HepG2 (cell line): ENCODE data around the gene RNF150. TPM values are rescaled to one million over a fixed set of nuclear protein-coding genes. Genes with fewer than 3 reads are reported as not detected.

ENCODE experiments used
- ATAC-seq: fragments of 200-7000 bp; cut with Tn5 transposase; 3 replicates; pipeline ENCODE4 v1.9.1; 2020; ENCODE audit warnings: mild to moderate bottlenecking, moderate library complexity
- BruUV-seq: library from RNA; stranded (reverse); fragments of 400-500 nt; replicated peaks from 2 replicates; lab custom pipeline; 2021; lab: Mats Ljungman, UMichigan
- CTCF ChIA-PET: fragments of 300-600 bp; formaldehyde crosslinking; extraction: SDS; loops from one replicate; lab custom pipeline; 2021; ENCODE audit warnings: low total read pairs, inconsistent platforms, low intra/inter-chr PET ratio; lab: Yijun Ruan, JAX
- POLR2A ChIA-PET: fragments of 350-600 bp; sonication (Branson Sonifier 250); formaldehyde crosslinking; loops from one replicate; lab custom pipeline; 2020; ENCODE audit warnings: antibody characterized with exemption, inconsistent platforms; lab: Yijun Ruan, JAX
- DNase-seq: peaks from one replicate; pipeline ENCODE4 v3.0.0-alpha.2; 2015; ENCODE audit warnings: low spot score
- FAIRE-seq: peaks from 3 replicates; lab custom pipeline; 2011; peaks lifted over from hg19 to GRCh38; lab: Jason Lieb, UNC
- H2AFZ ChIP-seq: one replicate; pipeline ENCODE4 v1.6.1; 2011; ENCODE audit warnings: low read length, inconsistent platforms
- H3K27ac ChIP-seq: fragments of 300-600 bp; 3 replicates; pipeline ENCODE4 v1.8.0; 2011; ENCODE audit warnings: mixed run types, mild to moderate bottlenecking, mixed read lengths, low read length, inconsistent platforms; ENCODE audit not compliant: insufficient read depth; ENCODE audit errors: extremely low read length
- H3K27me3 ChIP-seq, 2 experiments: fragments of 200-600 bp in 1 of 2; 2 replicates in 1 of 2; 3 replicates in 1 of 2; pipeline versions ENCODE4 v1.6.0 to v1.8.0; 2011; ENCODE audit warnings: low read length in 2 of 2, mild to moderate bottlenecking in 2 of 2, moderate library complexity in 2 of 2, inconsistent platforms in 1 of 2; ENCODE audit not compliant: insufficient read depth in 2 of 2, control insufficient read depth in 1 of 2
- H3K36me3 ChIP-seq, 2 experiments: fragments of 200-600 bp in 1 of 2; replicated peaks in 1 of 2; 2 replicates in 1 of 2; 3 replicates in 1 of 2; pipeline versions ENCODE4 v1.5.1 to v1.8.0; 2011; ENCODE audit warnings: low read length in 2 of 2, inconsistent platforms in 1 of 2; ENCODE audit not compliant: insufficient read depth in 2 of 2, control insufficient read depth in 1 of 2
- H3K4me1 ChIP-seq: 2 replicates; pipeline ENCODE4 v1.5.1; 2012; ENCODE audit warnings: low read length, inconsistent platforms; ENCODE audit not compliant: insufficient read depth
- H3K4me2 ChIP-seq: 2 replicates; pipeline ENCODE4 v1.6.0; 2011; ENCODE audit warnings: low read depth, low read length, inconsistent platforms
- H3K4me3 ChIP-seq, 3 experiments: fragments of 200-600 bp in 1 of 3; sonication (generic), shearing (Covaris generic) in 1 of 3; replicated peaks in 1 of 3; 2 replicates each; pipeline ENCODE4 v1.5.1; 2011 to 2016; ENCODE audit warnings: low read length in 3 of 3, inconsistent platforms in 2 of 3, low read depth in 2 of 3, mild to moderate bottlenecking in 2 of 3, control low read depth in 1 of 3, mixed read lengths in 1 of 3; ENCODE audit not compliant: insufficient read depth in 1 of 3
- H3K79me2 ChIP-seq: one replicate; pipeline ENCODE4 v1.6.1; 2011; ENCODE audit warnings: low read length, inconsistent platforms; ENCODE audit not compliant: insufficient read depth
- H3K9ac ChIP-seq: 2 replicates; pipeline ENCODE4 v1.6.0; 2011; ENCODE audit warnings: mild to moderate bottlenecking, low read depth, low read length, inconsistent platforms; ENCODE audit not compliant: insufficient read depth
- H3K9me3 ChIP-seq: 2 replicates; pipeline ENCODE4 v1.5.1; 2012; ENCODE audit warnings: mild to moderate bottlenecking, low read length
- H4K20me1 ChIP-seq: 2 replicates; pipeline ENCODE4 v1.6.0; 2011; ENCODE audit warnings: inconsistent platforms, mild to moderate bottlenecking, low read length, moderate library complexity; ENCODE audit not compliant: insufficient read depth
- CENPBD1 ChIP-seq: sonication (generic); formaldehyde crosslinking; IDR thresholded peaks from 2 replicates; pipeline ENCODE4 v1.8.0; 2022; ENCODE audit warnings: missing genetic modification reagents, low read depth, mild to moderate bottlenecking, borderline replicate concordance
- DMAP1 ChIP-seq: IDR thresholded peaks from 2 replicates; pipeline ENCODE4 v1.6.1; 2016
- GABPA ChIP-seq, 2 experiments: IDR thresholded peaks; 2 replicates each; pipeline ENCODE4 v1.6.1; 2011 to 2016; ENCODE audit warnings: low read depth in 2 of 2, low read length in 1 of 2, missing biosample characterization in 1 of 2, missing genetic modification characterization in 1 of 2
- GFI1 ChIP-seq: sonication (generic); formaldehyde crosslinking; IDR thresholded peaks from 2 replicates; pipeline ENCODE4 v1.5.0; 2020; ENCODE audit warnings: missing genetic modification reagents, mild to moderate bottlenecking, borderline replicate concordance
- HOXA3 ChIP-seq: sonication (generic); formaldehyde crosslinking; IDR thresholded peaks from 2 replicates; pipeline ENCODE4 v1.5.0; 2020; ENCODE audit warnings: missing genetic modification reagents
- IRF2 ChIP-seq: IDR thresholded peaks from 2 replicates; pipeline ENCODE4 v1.6.1; 2018; ENCODE audit warnings: missing genetic modification reagents, missing compliant biosample characterization
- KDM6A ChIP-seq: IDR thresholded peaks from 2 replicates; pipeline ENCODE4 v1.6.1; 2016; ENCODE audit warnings: low read depth
- MAF1 ChIP-seq: sonication (generic); formaldehyde crosslinking; IDR thresholded peaks from 2 replicates; pipeline ENCODE4 v1.5.0; 2020; ENCODE audit warnings: missing genetic modification reagents, borderline replicate concordance
- MXD3 ChIP-seq: IDR thresholded peaks from 2 replicates; pipeline ENCODE4 v1.6.1; 2016; ENCODE audit warnings: mild to moderate bottlenecking, missing biosample characterization, missing genetic modification reagents
- PAXIP1 ChIP-seq: sonication (generic); formaldehyde crosslinking; conservative IDR thresholded peaks from 2 replicates; pipeline ENCODE4 v1.4.0; 2020; ENCODE audit warnings: mild to moderate bottlenecking, missing genetic modification reagents, moderate library complexity
- SIX1 ChIP-seq: sonication (generic); formaldehyde crosslinking; IDR thresholded peaks from 2 replicates; pipeline ENCODE4 v1.4.0; 2020; ENCODE audit warnings: missing genetic modification reagents, borderline replicate concordance
- SMAD1 ChIP-seq: sonication (generic); formaldehyde crosslinking; IDR thresholded peaks from 2 replicates; pipeline ENCODE4 v1.4.0; 2020; ENCODE audit warnings: missing genetic modification reagents, low read depth, mild to moderate bottlenecking, borderline replicate concordance
- ZBTB10 ChIP-seq: sonication (generic); formaldehyde crosslinking; IDR thresholded peaks from 2 replicates; pipeline ENCODE4 v1.4.0; 2020; ENCODE audit warnings: missing genetic modification reagents, borderline replicate concordance
- ZBTB21 ChIP-seq: sonication (generic); formaldehyde crosslinking; IDR thresholded peaks from 2 replicates; pipeline ENCODE4 v1.4.0; 2020; ENCODE audit warnings: missing genetic modification reagents
- ZKSCAN1 ChIP-seq: fragments of 150-350 bp; IDR thresholded peaks from 2 replicates; pipeline ENCODE4 v1.6.1; 2014; ENCODE audit warnings: low read length
- ZNF101 ChIP-seq: sonication (generic); formaldehyde crosslinking; IDR thresholded peaks from 2 replicates; pipeline ENCODE4 v1.4.0; 2020; ENCODE audit warnings: mild to moderate bottlenecking, low read depth, missing genetic modification reagents, borderline replicate concordance
- ZNF251 ChIP-seq: sonication (generic); formaldehyde crosslinking; IDR thresholded peaks from 2 replicates; pipeline ENCODE4 v1.9.0; 2021; ENCODE audit warnings: mild to moderate bottlenecking, missing genetic modification reagents
- ZNF484 ChIP-seq: sonication (generic); formaldehyde crosslinking; IDR thresholded peaks from 2 replicates; pipeline ENCODE4 v1.5.1; 2020; ENCODE audit warnings: mild to moderate bottlenecking, low read depth, missing genetic modification reagents, borderline replicate concordance
- ZNF75D ChIP-seq: sonication (generic); formaldehyde crosslinking; IDR thresholded peaks from 2 replicates; pipeline ENCODE4 v1.8.1; 2023; ENCODE audit warnings: missing genetic modification reagents, mild to moderate bottlenecking, borderline replicate concordance
- ZNF839 ChIP-seq: sonication (generic); formaldehyde crosslinking; IDR thresholded peaks from 2 replicates; pipeline ENCODE4 v1.4.0; 2020; ENCODE audit warnings: missing genetic modification reagents, mild to moderate bottlenecking, borderline replicate concordance
- WGBS: methylation state at CpG from one replicate; pipeline ENCODE4 v1.1.6; 2017; ENCODE audit warnings: low lambda C conversion rate; 5-methylcytosine and 5-hydroxymethylcytosine counted together
- in situ Hi-C: cut with HindIII; loops from 2 replicates; pipeline ENCODE4 v1.10.0; 2017; ENCODE audit warnings: low pct_unique_long_range_greater_than_20kb; ENCODE audit not compliant: extremely low pct_ligation_motif_present
- intact Hi-C: fragments of 100-400 bp; cut with micrococcal nuclease; formaldehyde crosslinking; loops from one replicate; pipeline ENCODE4 v1.10.0; 2022; ENCODE audit not compliant: unreplicated experiment
- polyA plus RNA-seq, 8 experiments: library from polyadenylated mRNA; depleted of rRNA in 3 of 8; stranded (reverse) in 7 of 8; unstranded in 1 of 8; fragments of >200 nt; fragmentation: Illumina TruSeq in 4 of 8; extraction: Trizol in 4 of 8; gene quantifications; 2 replicates each; pipeline versions ENCODE4 v1.2.1 to v1.2.3, GENCODE V29; 2011 to 2016; ENCODE audit warnings: low read depth in 4 of 8, missing spikeins in 1 of 8, mixed read lengths in 1 of 8; ENCODE audit not compliant: insufficient read depth in 1 of 8
- total RNA-seq, 5 experiments: library from RNA; depleted of rRNA; stranded (reverse); fragments of >200 nt; fragmentation: Illumina TruSeq; extraction: Trizol; gene quantifications; 2 replicates each; pipeline ENCODE4 v1.2.3, GENCODE V29; 2016; ENCODE audit warnings: low read depth in 1 of 5

The RNF150 gene
- total and polyA plus RNA-seq, 2 of the 13 experiments (the other 11 are each of a cell fraction or from before 2014, with no cell fraction given): 0.02 to 0.03 TPM

GRCh38 chr4:140968371-140968770 lies 164.9 kb downstream of the RNF150 start:
- H3K9ac ChIP-seq: no peak overlapping the region
- 30% methylated on average over 3 of the region's 3 CpGs for WGBS
- no peak overlapping the region for H2AFZ ChIP-seq
- no peak overlapping the region for H3K4me3 ChIP-seq
- H3K27ac ChIP-seq: no peak overlapping the region
- no peaks in the 10 kb centered on the region for H3K4me1 ChIP-seq
- FAIRE-seq: no peak
- TF ChIP-seq PAXIP1 (CRISPR knock-in tag) (no peak), ZNF75D (no peak), MXD3 (CRISPR knock-in tag) (no peak), ZBTB10 (no peak), ZKSCAN1 (no peak), ZNF484 (CRISPR knock-in tag) (no peak), ZNF251 (CRISPR knock-in tag) (no peak), HOXA3 (no peak), ZNF101 (no peak), SIX1 (CRISPR knock-in tag) (no peak), KDM6A (CRISPR knock-in tag) (no peak), SMAD1 (CRISPR knock-in tag) (no peak), ZNF839 (CRISPR knock-in tag) (no peak), GABPA (IDR thresholded peaks at IDR 0.05; ENCODE audit: low read depth, low read length) (no peak), GABPA (CRISPR knock-in tag; IDR thresholded peaks at IDR 0.05; ENCODE audit: low read depth) (no peak), IRF2 (no peak), ZBTB21 (no peak), MAF1 (no peak), CENPBD1 (CRISPR knock-in tag) (no peak), GFI1 (CRISPR knock-in tag) (no peak), DMAP1 (no peak)
- CTCF ChIA-PET: no interaction called here
- in situ Hi-C loops: no loop called here
- no peaks in the 10 kb centered on the region for H3K9me3 ChIP-seq
- no peaks in the 10 kb centered on the region for H3K36me3 ChIP-seq
- DNase-seq: no peak
- intact Hi-C loops: no loop called here
- BruUV-seq: no TSS peak
- no peaks in the 10 kb centered on the region for H3K27me3 ChIP-seq
- H3K79me2 ChIP-seq: no peaks in the 10 kb centered on the region
- no peaks in the 10 kb centered on the region for H4K20me1 ChIP-seq
- no peak overlapping the region for H3K4me2 ChIP-seq
- no peak for ATAC-seq
- POLR2A ChIA-PET: no interaction called here
